ENCODE results near the gene GPR63.

- TF ChIP-seq CTCF (IDR thresholded peaks at IDR 0.05; ENCODE audit: low read length) (no peak), EZH2 (optimal IDR thresholded peaks at IDR 0.05; ENCODE audit: low read depth, low read length) (no peak), EZH2phosphoT487 (IDR thresholded peaks at IDR 0.05; ENCODE audit: low read length) (no peak)
These were observed 12.3 kb upstream of the GPR63 start for GRCh38 chr6:96849615-96850014.
